VCaP (cell line): ENCODE data around the gene BRD4.
"Not testable (repeated sequence)": the region's sequence is repeated elsewhere in the genome, so short reads cannot be mapped to it uniquely, and the experiment has no call there.

ENCODE experiments used
- H3K27ac ChIP-seq: fragments of 450-650 bp; 2 replicates; pipeline ENCODE4 v1.5.1; 2017
- TF ChIP-seq, protein P1 (sequence below): fragments of 450-650 bp; conservative IDR thresholded peaks from 2 replicates; pipeline ENCODE4 v1.5.1; 2017; ENCODE audit warnings: mild to moderate bottlenecking, moderate library complexity

BRD4 gene

GRCh38 chr19:15357906-15358305 lies 25.6 kb upstream of the BRD4 start:
- TF ChIP-seq, protein P1, sequence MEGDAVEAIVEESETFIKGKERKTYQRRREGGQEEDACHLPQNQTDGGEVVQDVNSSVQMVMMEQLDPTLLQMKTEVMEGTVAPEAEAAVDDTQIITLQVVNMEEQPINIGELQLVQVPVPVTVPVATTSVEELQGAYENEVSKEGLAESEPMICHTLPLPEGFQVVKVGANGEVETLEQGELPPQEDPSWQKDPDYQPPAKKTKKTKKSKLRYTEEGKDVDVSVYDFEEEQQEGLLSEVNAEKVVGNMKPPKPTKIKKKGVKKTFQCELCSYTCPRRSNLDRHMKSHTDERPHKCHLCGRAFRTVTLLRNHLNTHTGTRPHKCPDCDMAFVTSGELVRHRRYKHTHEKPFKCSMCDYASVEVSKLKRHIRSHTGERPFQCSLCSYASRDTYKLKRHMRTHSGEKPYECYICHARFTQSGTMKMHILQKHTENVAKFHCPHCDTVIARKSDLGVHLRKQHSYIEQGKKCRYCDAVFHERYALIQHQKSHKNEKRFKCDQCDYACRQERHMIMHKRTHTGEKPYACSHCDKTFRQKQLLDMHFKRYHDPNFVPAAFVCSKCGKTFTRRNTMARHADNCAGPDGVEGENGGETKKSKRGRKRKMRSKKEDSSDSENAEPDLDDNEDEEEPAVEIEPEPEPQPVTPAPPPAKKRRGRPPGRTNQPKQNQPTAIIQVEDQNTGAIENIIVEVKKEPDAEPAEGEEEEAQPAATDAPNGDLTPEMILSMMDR, result no peak
- H3K27ac ChIP-seq, result no peak overlapping the region

- H3K27ac ChIP-seq, result no peak overlapping the region
- TF ChIP-seq, protein P1, result no peak
Measured at GRCh38 chr19:15354566-15355296, 22.4 kb upstream of the BRD4 start.

DNA sequence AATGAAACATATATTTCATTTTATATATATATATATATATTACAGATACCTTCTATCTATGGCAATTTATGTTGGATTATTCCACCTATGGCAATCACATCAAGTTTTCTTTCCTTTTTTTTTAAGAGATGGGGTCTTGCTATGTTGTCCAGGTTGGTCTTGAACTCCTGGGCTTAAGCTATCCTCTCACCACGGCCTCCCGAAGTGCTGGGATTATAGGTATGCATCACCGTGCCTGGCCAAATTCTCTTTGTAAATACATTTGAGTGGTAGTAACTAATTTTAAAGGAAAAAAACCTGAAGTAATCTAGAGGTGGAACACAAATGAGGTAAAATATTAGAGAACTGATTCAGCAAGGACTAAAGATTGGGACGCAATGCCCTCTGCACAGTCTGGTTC lies 21.6 kb upstream of the BRD4 start:
- TF ChIP-seq, protein P1, result no peak
- no peak overlapping the region for H3K27ac ChIP-seq

DNA sequence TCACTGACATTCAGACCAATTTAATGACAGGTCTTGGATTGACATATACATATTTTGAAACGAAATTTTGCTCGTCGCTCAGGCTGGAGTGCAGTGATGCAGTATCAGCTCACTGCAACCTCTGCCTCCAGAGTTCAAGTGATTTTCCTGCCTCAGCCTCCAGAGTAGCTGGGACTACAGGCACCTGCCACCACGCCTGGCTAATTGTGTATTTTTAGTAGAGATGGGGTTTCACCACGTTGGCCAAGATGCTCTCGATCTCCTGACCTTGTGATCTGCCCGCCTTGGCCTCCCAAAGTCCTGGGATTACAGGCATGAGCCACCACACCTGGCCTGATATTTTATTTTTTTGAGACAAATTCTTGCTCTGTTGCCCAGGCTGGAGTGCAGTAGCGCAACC lies 20.2 kb upstream of the BRD4 start:
- H3K27ac ChIP-seq, result not testable (repeated sequence)

GRCh38 chr19:15341328-15341727 lies 9.0 kb upstream of the BRD4 start:
- H3K27ac ChIP-seq, result not testable (repeated sequence)

DNA sequence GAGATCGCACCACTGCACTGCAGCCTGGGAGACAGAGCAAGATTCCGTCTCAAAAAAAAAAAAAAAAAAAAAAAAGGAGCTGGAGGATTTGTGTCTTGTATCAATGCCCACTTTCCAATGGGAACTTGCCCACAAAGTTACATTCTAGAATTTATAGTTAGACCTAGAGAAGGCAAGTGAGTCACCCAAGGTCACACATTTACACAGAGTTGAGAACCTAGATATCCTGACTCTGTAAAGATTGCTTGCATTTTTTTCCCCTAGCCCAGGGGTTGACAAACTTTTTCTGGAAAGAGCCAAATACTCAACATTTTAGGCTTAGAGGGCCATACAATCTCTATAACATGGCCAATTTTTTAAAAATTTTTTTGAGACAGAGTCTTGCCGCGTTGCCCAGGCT lies 7.7 kb upstream of the BRD4 start:
- H3K27ac ChIP-seq, result no peak overlapping the region
- TF ChIP-seq, protein P1, result no peak

- TF ChIP-seq, protein P1, result no peak
- H3K27ac ChIP-seq, result no peak overlapping the region
Measured at GRCh38 chr19:15337202-15337601, 4.9 kb upstream of the BRD4 start.

GRCh38 chr19:15335992-15336391 lies 3.7 kb upstream of the BRD4 start:
- H3K27ac ChIP-seq, result not testable (repeated sequence)

DNA sequence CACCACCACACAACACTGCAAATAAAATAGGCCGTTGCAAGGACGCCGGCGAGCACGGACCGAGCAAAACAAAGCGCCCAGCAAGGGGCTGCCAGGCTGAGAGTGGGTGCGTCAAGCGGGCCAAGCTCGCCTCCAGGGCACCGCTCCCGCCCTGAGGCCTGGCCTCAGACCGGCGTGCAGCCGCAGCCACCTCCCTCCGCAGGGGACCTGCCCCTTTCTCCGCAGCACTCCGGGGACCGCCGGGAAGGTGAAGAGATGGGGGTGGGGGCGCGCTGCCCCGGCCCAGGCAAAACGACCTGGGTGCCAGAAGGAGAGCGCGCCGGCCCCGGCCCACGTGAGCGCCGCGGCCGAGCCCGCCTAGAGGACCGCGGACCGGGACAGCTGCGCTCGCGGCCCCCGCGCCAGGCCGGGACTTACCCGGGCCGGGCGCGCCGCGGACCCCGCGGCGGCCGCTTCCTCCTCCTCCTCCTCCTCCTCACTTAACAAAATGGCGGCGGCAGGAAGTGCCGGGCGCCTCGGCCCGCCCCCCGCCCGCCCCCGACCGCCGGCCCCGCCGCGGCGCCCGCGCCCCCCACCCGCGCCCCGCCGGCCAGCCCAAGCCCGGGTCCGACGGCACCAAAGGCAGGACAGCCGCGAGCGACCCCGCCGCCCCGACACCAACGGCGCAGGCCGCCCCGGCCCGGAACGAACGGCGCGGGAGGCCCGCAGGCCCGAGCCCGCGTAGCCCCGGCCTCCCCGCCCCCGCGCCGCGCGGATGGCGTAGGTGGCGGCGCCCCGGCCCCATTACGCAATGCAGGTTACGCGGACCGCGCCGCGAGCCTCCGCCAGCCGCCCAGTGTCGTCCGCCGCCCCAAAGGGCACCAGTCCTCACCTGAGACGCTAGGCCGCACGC lies 674 bp downstream of the BRD4 start:
- TF ChIP-seq, protein P1, result no peak
- H3K27ac ChIP-seq, result peak overlapping the region; percentile 99
